ENCODE results near the gene MAS1.
"Not testable (repeated sequence)": the region's sequence is repeated elsewhere in the genome, so short reads cannot be mapped to it uniquely, and the experiment has no call there.

The MAS1 gene
- 0 to 0.19 (median 0) reads per million in 3 experiments for total RNA-seq

DNA sequence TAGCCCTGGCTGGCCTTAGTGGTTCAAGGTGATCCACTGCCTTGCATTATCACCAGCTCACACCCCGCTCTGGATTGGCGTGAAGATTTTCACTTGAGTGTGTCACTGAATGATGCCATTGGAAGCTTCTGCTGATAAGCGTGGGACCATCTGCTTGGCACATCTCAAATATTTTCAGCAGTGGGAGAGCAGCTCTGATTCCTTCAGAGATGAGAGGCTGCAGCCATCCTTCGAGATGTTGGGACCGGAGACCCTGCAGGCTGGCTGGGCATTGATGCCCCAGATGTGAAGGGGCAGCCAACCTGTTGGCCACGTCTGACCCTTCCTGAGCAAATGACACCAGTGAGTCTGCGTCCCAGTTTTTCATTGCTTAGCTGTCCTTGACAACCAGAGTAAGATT, at the start of gene MAS1:
MAS1 (plus strand) TSS at position 197 of the 400 bp plus-strand sequence. CDS start 15,968 bp downstream, outside the sequence.
- no peak for DNase-seq

GRCh38 chr6:159842035-159842434, 48.8 kb upstream of the MAS1 start:
- DNase-seq = no peak

DNA sequence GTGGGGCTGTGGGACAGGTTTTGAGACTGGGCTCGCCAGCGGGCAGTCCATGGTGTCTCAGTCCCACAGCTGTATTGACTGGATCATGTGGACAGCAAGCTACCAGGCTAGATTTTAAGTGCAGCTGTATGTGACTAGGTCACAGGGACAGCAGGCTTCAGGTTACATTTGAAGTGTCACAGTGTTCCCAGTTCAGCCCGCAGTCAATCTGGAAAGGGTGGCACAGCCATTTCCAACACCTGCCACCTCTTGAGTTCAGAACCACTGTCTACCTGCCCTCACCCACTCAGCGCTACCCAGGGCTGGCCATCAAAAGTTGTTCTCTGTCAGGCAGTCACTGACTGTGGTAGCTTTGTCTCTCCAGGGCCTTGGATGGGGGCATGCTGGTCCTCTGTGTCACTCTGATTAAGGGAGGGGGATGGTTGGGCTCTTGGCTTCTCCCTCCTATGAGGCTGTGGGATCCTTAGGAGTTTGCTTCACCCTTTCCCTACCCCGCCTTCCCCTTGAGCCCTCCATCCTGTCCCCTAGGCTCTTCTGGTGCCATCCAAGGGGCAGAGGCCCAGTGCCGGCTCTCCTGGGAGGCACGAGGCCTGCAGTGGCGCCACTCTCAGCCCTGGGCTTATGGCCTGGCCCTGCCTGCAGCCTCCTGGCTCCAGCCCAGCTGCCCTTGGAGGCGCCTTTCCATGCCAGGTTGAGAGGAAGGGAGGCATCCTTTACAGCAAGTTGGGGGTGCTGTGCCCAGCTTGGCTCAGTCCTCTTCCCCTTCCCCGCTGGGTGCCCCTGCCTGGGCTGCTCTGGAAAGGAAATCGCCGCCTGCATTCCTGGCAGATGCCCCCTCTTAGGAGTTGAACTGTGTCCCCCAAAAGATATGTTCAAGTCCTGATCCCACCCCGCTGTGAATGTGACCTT, 45.8 kb upstream of the MAS1 start:
- no peak for DNase-seq

GRCh38 chr6:159848552-159848951, 42.2 kb upstream of the MAS1 start:
- DNase-seq = not testable (repeated sequence)

DNA sequence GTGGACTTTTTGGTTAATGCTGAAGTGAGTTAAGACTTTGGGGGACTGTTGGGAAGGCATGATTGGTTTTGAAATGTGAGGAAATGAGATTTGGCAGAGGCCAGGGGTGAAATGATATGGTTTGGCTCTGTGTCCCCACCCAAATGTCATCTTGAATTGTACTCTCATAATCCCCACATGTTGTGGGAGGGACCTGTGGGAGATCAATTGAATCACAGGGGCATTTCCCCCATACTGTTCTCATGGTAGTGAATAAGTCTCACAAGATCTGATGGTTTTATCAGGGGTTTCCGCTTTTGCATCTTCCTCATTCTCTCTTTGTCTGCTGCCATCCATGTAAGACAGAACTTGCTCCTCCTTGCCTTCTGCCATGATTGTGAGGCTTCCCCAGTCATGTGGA, 40.9 kb upstream of the MAS1 start:
- not testable (repeated sequence) for DNase-seq

DNA sequence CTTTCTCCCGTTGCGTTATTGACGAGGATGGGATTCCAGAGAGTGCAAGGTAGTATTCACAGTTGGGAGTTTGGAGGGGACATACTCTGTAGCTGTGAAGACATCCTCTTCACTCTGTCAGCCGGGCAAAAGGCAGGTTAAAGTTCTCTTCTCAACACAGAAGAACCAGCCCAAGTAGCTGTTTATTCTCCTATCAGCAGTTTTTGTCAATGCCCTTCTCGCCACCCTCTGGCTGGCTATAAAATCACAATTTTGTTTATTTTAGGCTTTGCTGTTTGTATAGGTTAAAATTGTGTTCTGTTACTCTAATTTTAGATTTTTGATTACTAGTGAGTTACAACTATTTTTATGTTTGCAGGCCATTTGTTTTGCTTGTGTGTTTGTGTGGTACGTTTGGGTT, 37.9 kb upstream of the MAS1 start:
- DNase-seq = peak; percentile 6

DNA sequence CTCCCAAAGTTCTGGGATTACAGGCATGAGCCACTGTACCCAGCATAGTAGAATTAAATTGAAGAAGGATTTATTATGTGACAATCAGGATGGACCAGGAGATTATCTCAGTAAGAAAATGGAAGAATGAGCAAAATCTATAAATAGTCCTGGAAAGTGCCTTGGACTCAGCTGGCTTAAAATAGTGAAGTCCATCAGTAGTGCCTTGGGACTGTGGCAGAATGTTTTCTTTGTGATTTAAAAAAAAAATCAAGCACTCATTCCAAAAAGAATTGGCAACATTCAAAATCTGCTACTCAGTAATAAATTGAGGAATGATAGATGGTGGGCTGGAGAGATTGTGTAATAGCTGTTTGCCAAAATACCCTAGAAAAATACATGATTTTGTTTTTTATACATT, 37.0 kb upstream of the MAS1 start:
- no peak for DNase-seq

DNA sequence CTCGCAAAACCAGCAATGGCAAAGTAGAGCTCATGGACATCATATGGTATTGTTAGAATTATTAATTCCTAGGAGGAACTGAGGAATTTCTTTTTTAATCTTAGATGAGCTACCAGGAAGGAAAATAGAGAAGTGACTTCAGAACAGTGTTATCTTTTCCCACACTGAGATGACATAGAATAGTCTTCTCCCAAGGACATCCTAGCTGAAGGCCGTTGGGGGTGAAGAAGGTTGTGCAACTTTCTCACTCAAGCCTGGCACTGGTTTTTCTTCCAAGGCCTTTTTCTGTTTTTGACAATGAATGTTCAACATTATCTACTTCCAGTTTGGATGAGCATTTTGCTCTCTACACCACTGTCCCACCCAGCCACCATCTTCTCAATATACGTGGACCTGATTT, 35.8 kb upstream of the MAS1 start:
- DNase-seq = no peak

GRCh38 chr6:159858259-159858658, 32.5 kb upstream of the MAS1 start:
- no peak for DNase-seq

DNA sequence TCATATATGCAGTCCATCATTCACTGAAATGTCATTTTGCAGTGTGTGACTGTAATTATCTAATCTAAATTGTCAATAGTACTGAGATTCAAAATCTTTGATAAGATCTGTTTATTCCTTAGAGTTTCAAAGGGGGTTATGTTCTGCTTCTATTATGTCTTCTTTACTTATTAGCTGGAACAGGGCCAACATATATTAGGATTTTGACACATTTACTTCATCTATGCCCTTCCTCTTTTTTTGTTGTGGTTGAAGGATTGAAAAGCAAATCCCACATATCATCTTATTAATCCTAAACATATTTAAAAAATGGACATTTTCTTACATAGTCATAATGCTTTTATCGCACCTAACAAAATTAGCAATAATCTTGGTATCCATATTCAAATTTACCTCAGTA, 30.3 kb upstream of the MAS1 start:
- no peak for DNase-seq

GRCh38 chr6:159862103-159862502, 28.7 kb upstream of the MAS1 start:
- peak; percentile 23 for DNase-seq

DNA sequence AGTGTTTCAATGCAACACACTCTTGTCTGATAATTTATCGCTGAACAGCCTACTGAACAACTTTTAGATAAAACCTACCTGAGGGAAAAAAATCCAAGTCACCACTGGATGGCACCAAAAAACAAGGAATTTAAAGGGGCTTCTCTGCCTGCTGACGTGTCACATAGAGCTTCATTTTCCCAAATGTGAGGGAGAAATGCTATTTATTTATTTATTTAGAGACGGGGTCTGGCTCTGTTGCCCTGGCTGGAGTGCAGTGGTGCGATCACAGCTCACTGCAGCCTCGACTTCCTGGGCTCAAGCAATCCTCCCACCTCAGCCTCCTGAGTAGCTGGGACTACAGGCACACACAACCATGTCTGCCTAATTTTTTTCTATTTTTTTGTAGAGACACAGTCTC, 27.4 kb upstream of the MAS1 start:
- DNase-seq = not testable (repeated sequence)

DNA sequence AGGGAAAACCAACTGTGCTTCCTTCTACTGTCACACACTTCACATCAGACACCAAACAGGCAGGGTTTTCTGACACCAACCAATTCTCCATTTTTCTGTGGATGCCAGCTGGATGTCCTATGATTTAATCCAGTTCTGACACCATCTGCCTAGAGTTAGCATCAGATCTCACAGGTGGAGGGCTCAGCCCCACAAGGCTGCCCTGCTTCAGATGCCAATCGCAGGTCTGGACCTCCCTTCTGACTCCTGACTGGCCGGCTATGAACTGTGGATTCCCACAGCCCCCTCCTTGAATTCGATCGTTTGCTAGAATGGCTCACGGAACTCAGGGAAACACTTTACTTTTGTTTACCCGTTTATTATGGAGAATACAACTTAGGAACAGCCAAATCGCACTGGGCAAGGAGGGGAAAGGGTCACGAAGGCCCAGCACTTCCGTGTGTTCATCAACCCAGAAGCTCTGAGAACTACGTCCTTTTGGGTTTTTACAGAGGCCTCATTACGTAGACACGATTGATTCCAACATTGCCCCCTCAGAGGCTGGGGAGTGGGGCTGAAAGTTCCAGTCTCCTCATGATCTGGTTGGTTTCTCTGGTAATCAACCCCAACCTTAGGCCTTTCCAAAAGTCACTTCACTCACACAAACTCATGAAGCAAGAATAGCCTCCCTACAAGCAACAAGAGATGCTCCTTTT, 25.4 kb upstream of the MAS1 start:
- DNase-seq = no peak

GRCh38 chr6:159866286-159867247, 24.2 kb upstream of the MAS1 start:
- DNase-seq = no peak

GRCh38 chr6:159871241-159871640, 19.5 kb upstream of the MAS1 start:
- no peak for DNase-seq

- DNase-seq = no peak
These were observed 18.9 kb upstream of the MAS1 start for GRCh38 chr6:159871906-159872305.

GRCh38 chr6:159874435-159874834, 16.4 kb upstream of the MAS1 start:
- DNase-seq = no peak

DNA sequence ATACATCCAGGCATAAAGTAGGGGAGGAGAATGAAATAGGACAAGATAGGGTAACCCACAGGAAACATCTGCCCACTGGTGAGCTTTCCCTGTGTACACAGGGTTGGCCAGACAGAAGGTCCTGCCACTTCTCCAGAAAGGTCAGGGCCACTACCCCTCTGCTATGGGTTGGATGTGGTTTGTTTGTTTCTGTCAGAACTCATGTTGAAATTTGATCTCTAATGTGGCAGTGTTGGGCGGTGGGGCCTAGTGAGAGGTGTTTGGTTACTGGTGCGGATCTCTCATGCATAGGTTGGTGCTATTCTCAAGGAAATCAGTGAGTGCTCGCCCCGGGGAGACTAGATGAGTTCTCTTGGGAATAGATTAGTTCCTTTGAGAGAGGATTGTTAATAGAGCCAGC, 15.6 kb upstream of the MAS1 start:
- no peak for DNase-seq

GRCh38 chr6:159876242-159876641, 14.5 kb upstream of the MAS1 start:
- DNase-seq = no peak

GRCh38 chr6:159877256-159877808, 13.5 kb upstream of the MAS1 start:
- DNase-seq = no peak

DNA sequence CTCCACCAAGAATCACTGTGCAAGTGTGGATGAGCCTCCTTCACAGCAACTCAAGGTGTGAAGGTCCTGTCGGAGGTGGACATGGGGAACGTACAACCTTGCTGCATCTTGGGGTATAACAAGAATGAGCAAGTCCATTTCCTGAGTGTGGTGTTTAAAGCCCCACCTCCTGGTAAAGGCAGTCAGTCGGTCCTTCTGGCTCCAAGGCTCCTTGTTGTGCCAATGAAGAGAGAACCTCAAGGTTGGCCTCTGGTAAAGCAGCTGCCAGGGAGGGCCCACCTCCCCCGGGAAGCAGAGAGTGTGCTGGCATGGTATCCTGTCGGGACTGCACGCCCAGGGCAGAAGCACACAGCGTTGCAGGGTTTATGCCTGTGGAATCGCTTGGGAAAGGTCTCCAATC, 12.4 kb upstream of the MAS1 start:
- no peak for DNase-seq

DNA sequence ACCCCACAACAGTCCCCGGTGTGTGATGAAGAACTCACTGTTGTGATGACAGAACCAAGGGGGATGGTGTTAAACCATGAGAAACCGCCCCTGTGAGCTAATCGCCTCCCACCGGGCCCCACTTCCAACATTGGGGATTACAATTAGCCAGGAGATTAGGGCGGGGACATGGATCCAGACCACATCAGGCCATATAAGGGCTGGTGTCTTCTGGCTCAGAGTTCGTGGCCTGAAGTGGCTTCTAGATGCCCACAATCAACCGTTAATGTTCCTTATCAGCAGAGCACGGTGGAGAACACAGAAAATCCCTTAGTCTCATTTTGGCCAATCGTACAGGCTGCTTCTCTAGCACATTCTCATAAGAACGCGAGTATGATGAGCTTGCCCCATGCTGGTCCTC, 10.9 kb upstream of the MAS1 start:
- no peak for DNase-seq

Data from central memory CD4-positive, alpha-beta T cell (primary cell).